GM19238 (cell line): ENCODE data around the gene NID1.
"Not testable (repeated sequence)": the region's sequence is repeated elsewhere in the genome, so short reads cannot be mapped to it uniquely, and the experiment has no call there.

Source experiments
- DNase-seq: peaks from one replicate; pipeline ENCODE4 v3.0.0; 2011; ENCODE audit warnings: low spot score; ENCODE audit not compliant: insufficient read length

The NID1 gene

DNA sequence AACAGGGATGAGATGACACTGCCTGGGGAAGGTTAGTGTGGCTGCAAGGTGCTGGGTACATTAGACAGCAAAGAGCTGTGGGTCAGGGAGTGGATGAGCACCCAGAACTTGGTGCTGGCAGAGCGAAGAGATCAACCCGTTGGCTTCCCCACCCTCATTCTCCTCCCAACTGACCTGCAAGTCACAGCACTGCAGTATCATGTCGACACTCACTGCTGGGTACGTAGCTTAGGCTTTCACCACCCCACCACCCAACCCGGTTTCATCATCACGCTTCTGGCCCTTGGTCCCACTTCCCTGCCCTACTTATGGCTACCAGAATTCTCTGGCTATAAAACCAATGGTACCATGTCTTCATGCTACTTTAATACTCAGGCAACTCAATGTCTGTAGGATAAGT is 124.6 kb downstream of the NID1 start:
- no peak for DNase-seq

GRCh38 chr1:235939480-235939775 is 125.5 kb downstream of the NID1 start:
- no peak for DNase-seq

DNA sequence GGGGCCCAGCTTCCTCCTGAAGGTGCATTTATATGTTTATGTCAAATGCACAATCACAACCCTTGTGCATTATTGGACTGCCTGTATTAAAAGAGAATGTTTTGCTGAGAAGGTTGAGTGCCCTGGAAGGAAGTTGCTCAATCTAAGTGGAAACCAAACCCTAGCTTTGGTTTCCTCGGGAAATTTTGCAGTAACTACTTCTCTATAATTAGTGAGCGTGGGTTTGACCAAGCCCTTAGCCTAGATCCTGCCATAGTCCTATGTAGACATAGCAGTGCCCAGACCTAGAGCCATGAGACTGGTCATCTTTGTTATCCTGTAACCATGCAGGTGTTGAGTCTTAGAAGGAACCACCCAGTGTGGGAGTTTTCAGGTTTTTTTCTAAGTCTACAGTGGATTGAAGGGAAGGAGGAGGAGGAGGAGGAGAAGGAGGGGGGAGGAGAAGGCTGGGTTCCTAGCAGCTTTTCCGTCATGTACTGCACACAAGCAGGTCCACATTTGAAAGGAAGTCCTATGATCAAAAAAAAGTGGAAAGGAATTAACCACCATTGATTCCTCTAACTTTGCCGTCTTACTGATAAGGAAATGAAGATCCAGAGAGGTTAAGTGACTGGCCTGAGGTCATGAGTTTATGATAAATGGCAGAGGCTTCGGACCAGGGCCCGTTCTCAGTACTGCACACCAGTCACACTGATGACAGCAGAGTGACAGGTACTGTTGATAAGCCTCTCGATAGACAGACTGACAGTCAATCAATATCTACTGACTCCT is 126.0 kb downstream of the NID1 start:
- no peak for DNase-seq

DNA sequence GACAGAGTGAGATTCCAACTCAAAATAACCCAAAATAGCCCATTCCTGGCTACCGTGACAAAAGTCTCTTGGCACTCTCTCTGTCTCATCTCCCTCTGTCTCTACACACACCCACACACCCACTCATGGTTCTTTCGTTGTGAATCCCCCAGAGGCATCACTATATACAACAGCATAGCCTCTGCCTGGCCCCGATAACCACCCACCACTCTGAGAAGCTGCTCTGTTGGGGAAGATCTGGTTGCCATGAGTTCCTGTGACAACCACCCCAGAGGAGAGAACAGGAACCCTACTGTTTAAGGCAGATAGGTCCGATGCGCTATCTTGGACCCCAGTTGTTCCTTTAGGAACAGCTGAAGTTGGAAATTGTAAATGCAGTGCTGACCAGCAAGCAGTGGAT is 127.8 kb downstream of the NID1 start:
- DNase-seq, result no peak

GRCh38 chr1:235935235-235936225 is 129.4 kb downstream of the NID1 start:
- no peak for DNase-seq

- no peak for DNase-seq
Measured at GRCh38 chr1:235933766-235934116, 131.1 kb downstream of the NID1 start.

DNA sequence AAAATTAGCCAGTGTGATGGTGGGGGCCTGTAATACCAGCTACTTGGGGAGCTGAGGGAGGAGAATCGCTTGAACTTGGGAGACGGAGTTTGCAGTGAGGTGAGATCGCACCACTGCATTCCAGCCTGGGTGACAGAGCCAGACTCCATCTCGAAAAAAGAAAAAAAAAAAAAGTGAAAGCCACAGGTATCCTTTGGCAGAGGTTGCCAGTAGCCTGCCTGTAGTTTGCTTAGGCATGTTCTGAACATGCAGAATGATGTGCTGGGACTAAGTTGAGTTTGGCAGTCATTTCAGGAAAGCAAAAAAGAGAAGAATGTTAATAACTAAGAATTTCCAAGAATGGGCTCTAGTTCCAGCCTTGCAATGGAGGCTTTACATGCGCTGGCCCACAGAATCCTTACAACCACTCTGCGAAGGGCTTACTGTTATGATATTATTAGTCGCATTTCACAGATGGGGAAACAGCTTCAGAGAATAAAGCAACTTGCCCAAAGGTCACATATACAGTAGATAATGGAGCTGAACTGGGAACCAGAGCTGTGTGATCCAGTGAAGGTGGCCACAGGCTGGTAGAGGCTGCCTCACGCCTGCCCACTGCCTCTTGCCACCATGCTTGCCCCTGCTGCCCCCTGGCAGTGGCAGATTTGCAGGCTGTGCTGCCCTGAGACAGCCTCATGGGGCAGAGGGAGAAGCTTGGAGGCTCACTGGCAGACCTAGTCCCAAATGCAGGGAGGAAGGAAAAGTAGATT is 131.7 kb downstream of the NID1 start:
- no peak for DNase-seq

GRCh38 chr1:235932090-235932510 is 132.8 kb downstream of the NID1 start:
- no peak for DNase-seq

- DNase-seq, result no peak
Measured at GRCh38 chr1:235931171-235931738, 133.6 kb downstream of the NID1 start.

- DNase-seq, result no peak
Measured at GRCh38 chr1:235930543-235930942, 134.3 kb downstream of the NID1 start.

DNA sequence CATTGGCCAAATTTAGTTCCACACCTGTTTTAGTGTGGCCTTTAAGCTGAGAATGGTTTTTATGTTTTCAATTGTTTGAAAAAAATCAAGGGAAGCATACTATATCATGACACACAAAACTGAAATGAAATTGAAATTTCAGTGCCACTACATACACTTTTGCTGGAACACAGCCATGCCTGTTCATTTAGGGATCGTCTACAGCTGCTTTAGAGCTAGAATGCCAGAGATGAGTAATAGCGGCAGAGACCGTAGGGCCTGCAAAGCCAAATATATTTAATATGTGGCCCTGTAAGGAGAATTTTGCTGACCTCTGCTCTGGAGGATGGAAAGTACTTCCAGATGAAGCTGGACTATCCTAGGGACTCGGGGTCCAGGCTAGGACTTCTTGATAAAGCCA is 135.7 kb downstream of the NID1 start:
- DNase-seq, result no peak

GRCh38 chr1:235928197-235928596 is 136.7 kb downstream of the NID1 start:
- no peak for DNase-seq

GRCh38 chr1:235927551-235927950 is 137.3 kb downstream of the NID1 start:
- not testable (repeated sequence) for DNase-seq
